DND-41 (cell line): Measurements from ENCODE around the gene WDFY4.

Experiments
- EZH2 ChIP-seq: IDR thresholded peaks from 3 replicates; pipeline ENCODE4 v1.6.1; 2012; ENCODE audit warnings: borderline replicate concordance, low read depth, mild to moderate bottlenecking, moderate library complexity, low read length, inconsistent platforms; ENCODE audit not compliant: severe bottlenecking
- TF ChIP-seq, protein P1 (sequence below): IDR thresholded peaks from 2 replicates; pipeline ENCODE4 v1.5.1; 2012; ENCODE audit warnings: borderline replicate concordance, low read length, moderate library complexity, mild to moderate bottlenecking; ENCODE audit not compliant: poor library complexity, severe bottlenecking; ENCODE audit errors: extremely low read depth

- TF ChIP-seq, protein P1, sequence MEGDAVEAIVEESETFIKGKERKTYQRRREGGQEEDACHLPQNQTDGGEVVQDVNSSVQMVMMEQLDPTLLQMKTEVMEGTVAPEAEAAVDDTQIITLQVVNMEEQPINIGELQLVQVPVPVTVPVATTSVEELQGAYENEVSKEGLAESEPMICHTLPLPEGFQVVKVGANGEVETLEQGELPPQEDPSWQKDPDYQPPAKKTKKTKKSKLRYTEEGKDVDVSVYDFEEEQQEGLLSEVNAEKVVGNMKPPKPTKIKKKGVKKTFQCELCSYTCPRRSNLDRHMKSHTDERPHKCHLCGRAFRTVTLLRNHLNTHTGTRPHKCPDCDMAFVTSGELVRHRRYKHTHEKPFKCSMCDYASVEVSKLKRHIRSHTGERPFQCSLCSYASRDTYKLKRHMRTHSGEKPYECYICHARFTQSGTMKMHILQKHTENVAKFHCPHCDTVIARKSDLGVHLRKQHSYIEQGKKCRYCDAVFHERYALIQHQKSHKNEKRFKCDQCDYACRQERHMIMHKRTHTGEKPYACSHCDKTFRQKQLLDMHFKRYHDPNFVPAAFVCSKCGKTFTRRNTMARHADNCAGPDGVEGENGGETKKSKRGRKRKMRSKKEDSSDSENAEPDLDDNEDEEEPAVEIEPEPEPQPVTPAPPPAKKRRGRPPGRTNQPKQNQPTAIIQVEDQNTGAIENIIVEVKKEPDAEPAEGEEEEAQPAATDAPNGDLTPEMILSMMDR: no peak
- TF ChIP-seq EZH2: no peak
These were observed 90.5 kb downstream of the WDFY4 start for GRCh38 chr10:48775206-48775517.
